Suprapubic skin (tissue), 4 donors: ENCODE results near the gene RAB43. TPM values are rescaled to one million over a fixed set of nuclear protein-coding genes. Genes with fewer than 3 reads are reported as not detected.
A peak's percentile ranks its signal among the peaks of the same experiment; 100 is the strongest.
"Not testable (repeated sequence)": the region's sequence is repeated elsewhere in the genome, so short reads cannot be mapped to it uniquely, and the experiment has no call there.

Experiments
- DNase-seq, 2 donors: peaks; one replicate each; pipeline ENCODE4 v3.0.0-alpha.2; 2019; ENCODE audit warnings: low spot score in 2 of 2
- H3K27ac ChIP-seq: fragments of 200-600 bp; sonication (generic); one replicate; pipeline ENCODE4 v1.5.1; 2019
- H3K27me3 ChIP-seq: fragments of 200-600 bp; sonication (generic); one replicate; pipeline ENCODE4 v1.5.1; 2019
- H3K36me3 ChIP-seq: fragments of 200-600 bp; sonication (generic); one replicate; pipeline ENCODE4 v1.5.1; 2019
- H3K4me1 ChIP-seq: fragments of 200-600 bp; sonication (generic); one replicate; pipeline ENCODE4 v1.5.1; 2019
- H3K4me3 ChIP-seq: fragments of 200-600 bp; sonication (generic); one replicate; pipeline ENCODE4 v1.5.1; 2019; ENCODE audit warnings: mild to moderate bottlenecking
- H3K9me3 ChIP-seq: fragments of 200-600 bp; sonication (generic); one replicate; pipeline ENCODE4 v1.5.1; 2019
- CTCF ChIP-seq, 2 donors: fragments of 200-600 bp in 1 of 2; fragments of 450-650 bp in 1 of 2; sonication (generic) in 1 of 2; IDR thresholded peaks; one replicate each; pipeline ENCODE4 v1.5.1; 2016 to 2019; ENCODE audit warnings: antibody characterized with exemption in 2 of 2, mild to moderate bottlenecking in 1 of 2, moderate library complexity in 1 of 2
- EP300 ChIP-seq: sonication (generic); formaldehyde crosslinking; IDR thresholded peaks from one replicate; pipeline ENCODE4 v1.6.1; 2017; ENCODE audit warnings: antibody characterized with exemption
- POLR2A ChIP-seq, 2 donors: fragments of 450-650 bp; IDR thresholded peaks; one replicate each; pipeline ENCODE4 v1.6.1; 2017; ENCODE audit warnings: antibody characterized with exemption in 2 of 2, mild to moderate bottlenecking in 2 of 2, moderate library complexity in 2 of 2
- POLR2AphosphoS5 ChIP-seq, 3 donors: sonication (generic); formaldehyde crosslinking; IDR thresholded peaks; one replicate each; pipeline ENCODE4 v1.6.1; 2017; ENCODE audit warnings: antibody characterized with exemption in 3 of 3
- WGBS: methylation state at CpG from one replicate; pipeline ENCODE4 v1.1.5; 2018; 5-methylcytosine and 5-hydroxymethylcytosine counted together
- total RNA-seq, 4 donors: library from RNA; depleted of rRNA; stranded (reverse); fragments of >200 nt; gene quantifications; one replicate each; pipeline ENCODE4 v1.1.0, GENCODE V29; 2016

The RAB43 gene
- 10 to 100 TPM in 1 of 4 donors, 1 to 10 TPM in 3; 7.3 to 20.4 (median 8.3) TPM for total RNA-seq

- TF ChIP-seq POLR2A (IDR thresholded peaks at IDR 0.05): no peak
- TF ChIP-seq POLR2AphosphoS5 (IDR thresholded peaks at IDR 0.05): no peak
- TF ChIP-seq EP300: no peak
- no peak for TF ChIP-seq CTCF (IDR thresholded peaks at IDR 0.05)
- Histone ChIP-seq H3K4me3 (peak within 1 kb of the TSS; percentile 85), H3K4me1 (peaks cover 27% of the 10 kb centered on the region), H3K9me3 (no peaks in the 10 kb centered on the region), H3K27me3 (no peaks in the 10 kb centered on the region), H3K36me3 (peaks cover 6% of the 10 kb centered on the region), H3K27ac (peak within 1 kb of the TSS; percentile 95)
- peak; percentile 94 for DNase-seq
- WGBS: 5% methylated on average over 41 of the region's 60 CpGs
Observed at GRCh38 chr3:129121792-129122411, at the start of gene RAB43. RAB43 (minus strand) TSS chr3:129121804; CDS start chr3:129121489, 315 bp downstream.

- TF ChIP-seq EP300 (no peak), CTCF (IDR thresholded peaks at IDR 0.05) (no peak), POLR2AphosphoS5 (IDR thresholded peaks at IDR 0.05) (no peak), POLR2A (IDR thresholded peaks at IDR 0.05) (no peak)
- peaks cover 64% of the 10 kb centered on the region for H3K36me3 ChIP-seq
- WGBS: 86% methylated on average over 15 of the region's 15 CpGs
- no peaks in the 10 kb centered on the region for H3K27me3 ChIP-seq
- no peak for DNase-seq
- H3K9me3 ChIP-seq: no peaks in the 10 kb centered on the region
- H3K27ac ChIP-seq: no peak overlapping the region
- H3K4me1 ChIP-seq: peaks cover 15% of the 10 kb centered on the region
- H3K4me3 ChIP-seq: no peak overlapping the region
Observed at GRCh38 chr3:129166579-129167332, 45.2 kb upstream of the RAB43 start.

- 91% methylated on average over 8 of the region's 8 CpGs for WGBS
- H3K9me3 ChIP-seq, H3K27me3 ChIP-seq, H3K4me3 ChIP-seq, DNase-seq, H3K27ac ChIP-seq: not testable (repeated sequence)
- H3K36me3 ChIP-seq: peaks cover 52% of the 10 kb centered on the region
- H3K4me1 ChIP-seq: peaks cover 14% of the 10 kb centered on the region
Observed at GRCh38 chr3:129165594-129165993, 44.0 kb upstream of the RAB43 start.

GRCh38 chr3:129164500-129164899 is 42.9 kb upstream of the RAB43 start:
- H3K36me3 ChIP-seq: peaks cover 41% of the 10 kb centered on the region
- WGBS: 84% methylated on average over 7 of the region's 7 CpGs
- H3K27me3 ChIP-seq: no peaks in the 10 kb centered on the region
- H3K4me1 ChIP-seq: peaks cover 21% of the 10 kb centered on the region
- H3K4me3 ChIP-seq: no peak overlapping the region
- DNase-seq: no peak
- no peak for TF ChIP-seq EP300
- TF ChIP-seq POLR2A (IDR thresholded peaks at IDR 0.05): no peak
- no peak for TF ChIP-seq CTCF (IDR thresholded peaks at IDR 0.05)
- no peak for TF ChIP-seq POLR2AphosphoS5 (IDR thresholded peaks at IDR 0.05)
- no peak overlapping the region for H3K27ac ChIP-seq
- no peaks in the 10 kb centered on the region for H3K9me3 ChIP-seq

GRCh38 chr3:129162729-129163579 is 41.4 kb upstream of the RAB43 start:
- WGBS: 61% methylated on average over 5 of the region's 5 CpGs
- Histone ChIP-seq H3K4me3 (no peak overlapping the region), H3K4me1 (peaks cover 29% of the 10 kb centered on the region), H3K9me3 (no peaks in the 10 kb centered on the region), H3K27me3 (no peaks in the 10 kb centered on the region), H3K36me3 (peaks cover 31% of the 10 kb centered on the region), H3K27ac (peak overlapping the region; percentile 97)
- TF ChIP-seq POLR2AphosphoS5 (IDR thresholded peaks at IDR 0.05): no peak
- TF ChIP-seq CTCF (IDR thresholded peaks at IDR 0.05): no peak
- no peak for TF ChIP-seq POLR2A (IDR thresholded peaks at IDR 0.05)
- TF ChIP-seq EP300: no peak
- no peak for DNase-seq
